ENCODE results near the gene IL1RAPL1.

IL1RAPL1 gene

DNA sequence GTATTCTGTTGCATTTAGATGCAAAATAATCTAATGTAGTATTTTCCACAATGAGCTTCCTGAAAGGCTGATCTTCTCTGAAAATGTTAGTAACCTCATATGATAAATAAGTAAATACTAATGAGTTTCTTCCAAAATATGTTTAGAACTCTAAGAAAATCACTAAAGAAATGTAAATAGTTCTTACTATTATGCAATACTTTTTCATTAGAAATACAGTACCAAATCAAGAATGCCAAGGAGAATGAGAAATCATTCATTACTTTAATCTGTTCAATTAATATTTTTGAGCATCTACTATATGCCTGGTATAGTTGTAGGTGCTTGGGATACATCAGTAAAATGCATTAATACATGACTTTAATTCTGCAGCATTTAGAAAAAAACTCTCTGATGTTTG, 130.6 kb downstream of the IL1RAPL1 start:
- TF ChIP-seq, protein P1, sequence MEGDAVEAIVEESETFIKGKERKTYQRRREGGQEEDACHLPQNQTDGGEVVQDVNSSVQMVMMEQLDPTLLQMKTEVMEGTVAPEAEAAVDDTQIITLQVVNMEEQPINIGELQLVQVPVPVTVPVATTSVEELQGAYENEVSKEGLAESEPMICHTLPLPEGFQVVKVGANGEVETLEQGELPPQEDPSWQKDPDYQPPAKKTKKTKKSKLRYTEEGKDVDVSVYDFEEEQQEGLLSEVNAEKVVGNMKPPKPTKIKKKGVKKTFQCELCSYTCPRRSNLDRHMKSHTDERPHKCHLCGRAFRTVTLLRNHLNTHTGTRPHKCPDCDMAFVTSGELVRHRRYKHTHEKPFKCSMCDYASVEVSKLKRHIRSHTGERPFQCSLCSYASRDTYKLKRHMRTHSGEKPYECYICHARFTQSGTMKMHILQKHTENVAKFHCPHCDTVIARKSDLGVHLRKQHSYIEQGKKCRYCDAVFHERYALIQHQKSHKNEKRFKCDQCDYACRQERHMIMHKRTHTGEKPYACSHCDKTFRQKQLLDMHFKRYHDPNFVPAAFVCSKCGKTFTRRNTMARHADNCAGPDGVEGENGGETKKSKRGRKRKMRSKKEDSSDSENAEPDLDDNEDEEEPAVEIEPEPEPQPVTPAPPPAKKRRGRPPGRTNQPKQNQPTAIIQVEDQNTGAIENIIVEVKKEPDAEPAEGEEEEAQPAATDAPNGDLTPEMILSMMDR (IDR thresholded peaks at IDR 0.05): no peak

GRCh38 chrX:28718450-28718849, 131.2 kb downstream of the IL1RAPL1 start:
- TF ChIP-seq, protein P1 (IDR thresholded peaks at IDR 0.05): no peak

DNA sequence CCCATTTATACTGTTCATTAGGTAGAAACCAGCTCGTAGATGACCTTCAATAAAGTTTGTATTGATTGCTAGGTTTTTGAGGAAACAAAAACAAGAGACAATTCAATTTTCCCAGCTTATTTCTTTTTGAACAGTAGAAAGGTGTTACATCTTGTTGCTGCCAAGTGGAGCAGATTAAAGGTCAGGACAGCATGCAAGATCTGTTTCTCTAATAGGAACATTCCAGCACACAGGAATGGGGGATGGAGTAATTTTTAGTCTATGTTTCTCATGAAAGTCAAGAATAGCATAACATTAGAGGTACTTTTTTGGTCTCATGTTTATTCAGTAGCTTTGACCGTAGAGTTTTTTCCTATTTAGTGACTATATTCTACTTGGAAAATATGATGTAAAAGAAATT, 132.4 kb downstream of the IL1RAPL1 start:
- TF ChIP-seq, protein P1 (IDR thresholded peaks at IDR 0.05): no peak

- TF ChIP-seq, protein P1 (IDR thresholded peaks at IDR 0.05): no peak
Measured at GRCh38 chrX:28752330-28752729, 165.1 kb downstream of the IL1RAPL1 start.

- TF ChIP-seq, protein P1 (IDR thresholded peaks at IDR 0.05): no peak
Measured at GRCh38 chrX:28756175-28756574, 168.9 kb downstream of the IL1RAPL1 start.

DNA sequence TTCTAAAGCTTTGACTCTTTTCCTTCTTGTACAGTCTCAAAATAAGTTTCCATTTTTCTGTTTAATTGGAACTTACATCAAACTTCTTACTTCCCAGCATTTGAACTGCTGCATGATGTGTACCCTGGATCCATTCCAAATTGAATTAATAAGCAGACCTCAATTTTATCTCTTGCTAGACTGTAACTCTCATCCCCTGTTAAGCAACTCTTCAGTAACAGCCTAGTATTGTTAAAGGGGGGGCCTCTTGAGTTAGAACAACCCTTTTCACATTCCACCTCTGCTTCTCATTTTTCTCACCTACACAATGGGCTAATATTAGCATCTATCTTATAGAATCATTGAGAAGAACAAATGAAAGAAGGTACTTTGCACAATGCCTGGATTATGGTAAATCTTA, 169.4 kb downstream of the IL1RAPL1 start:
- TF ChIP-seq, protein P1 (IDR thresholded peaks at IDR 0.05): no peak

GRCh38 chrX:28757290-28757689, 170.0 kb downstream of the IL1RAPL1 start:
- TF ChIP-seq, protein P1 (IDR thresholded peaks at IDR 0.05): no peak

- TF ChIP-seq, protein P1 (IDR thresholded peaks at IDR 0.05): no peak
Measured at GRCh38 chrX:28773807-28774206, 186.6 kb downstream of the IL1RAPL1 start.

Data from LNCAP (cell line).